AG09309 (cell line): ENCODE data around the gene MAFG.
"Not testable (repeated sequence)": the region's sequence is repeated elsewhere in the genome, so short reads cannot be mapped to it uniquely, and the experiment has no call there.

ENCODE experiments used
- DNase-seq: peaks from one replicate; pipeline ENCODE4 v3.0.0-alpha.2; 2010; ENCODE audit warnings: low read depth
- H3K4me3 ChIP-seq: 2 replicates; pipeline ENCODE4 v1.5.1; 2011; ENCODE audit warnings: mild to moderate bottlenecking, low read depth, low read length, moderate library complexity; ENCODE audit not compliant: control insufficient read depth
- CTCF ChIP-seq: IDR thresholded peaks from 2 replicates; pipeline ENCODE4 v1.5.1; 2011; ENCODE audit warnings: mild to moderate bottlenecking, low read depth, low read length, inconsistent platforms; ENCODE audit not compliant: insufficient read depth, control insufficient read depth; ENCODE audit errors: missing control alignments

The MAFG gene

GRCh38 chr17:81921537-81921862 is 6.0 kb downstream of the MAFG start:
- TF ChIP-seq CTCF = no peak
- H3K4me3 ChIP-seq = no peak overlapping the region
- no peak for DNase-seq

GRCh38 chr17:81920612-81921536 is 6.7 kb downstream of the MAFG start:
- TF ChIP-seq CTCF = no peak
- H3K4me3 ChIP-seq = no peak overlapping the region
- DNase-seq = no peak

GRCh38 chr17:81918832-81919545 is 8.5 kb downstream of the MAFG start:
- no peak for DNase-seq
- no peak overlapping the region for H3K4me3 ChIP-seq
- TF ChIP-seq CTCF = no peak

- not testable (repeated sequence) for DNase-seq, H3K4me3 ChIP-seq
Observed at GRCh38 chr17:81918333-81918669, 9.2 kb downstream of the MAFG start.

GRCh38 chr17:81917565-81918332 is 9.8 kb downstream of the MAFG start, which contains the start of gene SIRT7:
SIRT7 (minus strand) TSS chr17:81918176; CDS start chr17:81918131, 45 bp downstream.
- DNase-seq = no peak
- no peak for TF ChIP-seq CTCF
- H3K4me3 ChIP-seq = peak within 1 kb of the TSS; percentile 49

GRCh38 chr17:81916234-81917001 is 11.1 kb downstream of the MAFG start:
- H3K4me3 ChIP-seq = peak overlapping the region; percentile 49
- TF ChIP-seq CTCF = no peak
- peak; percentile 53 for DNase-seq
